Large intestine (tissue), 12 donors: ENCODE measurements around the gene DSCAML1. TPM values are rescaled to one million over a fixed set of nuclear protein-coding genes. Genes with fewer than 3 reads are reported as not detected.

ENCODE experiments used
- DNase-seq, 2 donors: peaks; one replicate each; pipeline versions ENCODE4 v3.0.0 to v3.0.0-alpha.2; 2013
- H3K27ac ChIP-seq: one replicate; pipeline ENCODE4 v1.5.1; 2013; ENCODE audit warnings: low read length
- H3K27me3 ChIP-seq: 2 replicates; pipeline ENCODE4 v1.6.1; 2013; ENCODE audit warnings: low read length; ENCODE audit not compliant: control insufficient read depth, insufficient read depth
- H3K36me3 ChIP-seq: 2 replicates; pipeline ENCODE4 v1.6.1; 2013; ENCODE audit warnings: low read length; ENCODE audit not compliant: control insufficient read depth, insufficient read depth
- H3K4me1 ChIP-seq: one replicate; pipeline ENCODE4 v1.6.1; 2013; ENCODE audit warnings: low read length; ENCODE audit not compliant: control insufficient read depth, insufficient read depth
- H3K4me3 ChIP-seq: one replicate; pipeline ENCODE4 v1.5.1; 2013; ENCODE audit warnings: low read length
- H3K9me3 ChIP-seq: one replicate; pipeline ENCODE4 v1.6.1; 2013; ENCODE audit warnings: mild to moderate bottlenecking, low read depth, low read length, moderate library complexity; ENCODE audit not compliant: control insufficient read depth
- WGBS: methylation state at CpG from one replicate; pipeline ENCODE4 v1.1.5; 2013; ENCODE audit warnings: low lambda C conversion rate; ENCODE audit not compliant: insufficient coverage; 5-methylcytosine and 5-hydroxymethylcytosine counted together
- long read RNA-seq, 11 donors: transcript quantifications; one replicate each; lab custom pipeline, GENCODE V29; 2026
- polyA plus RNA-seq: library from polyadenylated mRNA; unstranded; fragments of 120-200 nt; gene quantifications from one replicate; pipeline ENCODE4 v1.2.1, GENCODE V29; 2013

The DSCAML1 gene
- polyA plus RNA-seq, result 1.6 TPM
- long read RNA-seq, donor 1, result 0 reads
- long read RNA-seq, donor 2, result 0 reads
- long read RNA-seq, donor 3, result 0 reads
- long read RNA-seq, donor 4, result 0 reads
- long read RNA-seq, donor 5, result 0 reads
- long read RNA-seq, donor 6, result 0 reads
- long read RNA-seq, donor 7, result 0 reads
- long read RNA-seq, donor 8, result 0 reads
- long read RNA-seq, donor 9, partial matches to known transcripts, result 7 of 7 reads
- long read RNA-seq, donor 9, other reads (novel, unspliced or antisense), result 0 of 7 reads
- long read RNA-seq, donor 10, result 0 reads
- long read RNA-seq, donor 11, result 0 reads

- no CpG with 5 or more reads among the region's 66 CpGs for WGBS
- peaks cover 52% of the 10 kb centered on the region for H3K27me3 ChIP-seq
- H3K4me3 ChIP-seq, result peak within 1 kb of the TSS; percentile 45
- no peaks in the 10 kb centered on the region for H3K36me3 ChIP-seq
- H3K4me1 ChIP-seq, result peaks cover 27% of the 10 kb centered on the region
- peak in 1 of 2 donors; percentile 67 for DNase-seq
- H3K27ac ChIP-seq, result no peak within 1 kb of the TSS
- peaks cover 6% of the 10 kb centered on the region for H3K9me3 ChIP-seq
Measured at GRCh38 chr11:117796872-117797529, at the start of gene DSCAML1. Gene DSCAML1 (minus strand): TSS chr11:117797216. CDS start chr11:117797079, 137 bp downstream.

GRCh38 chr11:117843666-117844484 lies 46.9 kb upstream of the DSCAML1 start:
- H3K4me3 ChIP-seq, result no peak overlapping the region
- H3K27ac ChIP-seq, result no peak overlapping the region
- DNase-seq, result peak in 1 of 2 donors; percentile 63
- no peaks in the 10 kb centered on the region for H3K9me3 ChIP-seq
- H3K36me3 ChIP-seq, result no peaks in the 10 kb centered on the region
- H3K4me1 ChIP-seq, result peaks cover 9% of the 10 kb centered on the region
- no peaks in the 10 kb centered on the region for H3K27me3 ChIP-seq
- no CpG with 5 or more reads among the region's 9 CpGs for WGBS

- peaks cover 15% of the 10 kb centered on the region for H3K4me1 ChIP-seq
- no peak for DNase-seq
- no peak overlapping the region for H3K4me3 ChIP-seq
- H3K36me3 ChIP-seq, result no peaks in the 10 kb centered on the region
- no peaks in the 10 kb centered on the region for H3K9me3 ChIP-seq
- H3K27me3 ChIP-seq, result no peaks in the 10 kb centered on the region
- WGBS, result no CpG with 5 or more reads among the region's 16 CpGs
- H3K27ac ChIP-seq, result no peak overlapping the region
Measured at GRCh38 chr11:117842131-117842941, 45.3 kb upstream of the DSCAML1 start.

GRCh38 chr11:117841551-117842031 lies 44.6 kb upstream of the DSCAML1 start:
- Histone ChIP-seq H3K27ac (peak overlapping the region; percentile 23), H3K4me3 (no peak overlapping the region), H3K36me3 (no peaks in the 10 kb centered on the region), H3K4me1 (peaks cover 22% of the 10 kb centered on the region), H3K9me3 (no peaks in the 10 kb centered on the region), H3K27me3 (no peaks in the 10 kb centered on the region)
- WGBS, result no CpG with 5 or more reads among the region's 7 CpGs
- DNase-seq, result no peak

- Histone ChIP-seq H3K4me1 (peaks cover 26% of the 10 kb centered on the region), H3K27me3 (no peaks in the 10 kb centered on the region), H3K36me3 (no peaks in the 10 kb centered on the region), H3K27ac (no peak overlapping the region), H3K4me3 (no peak overlapping the region), H3K9me3 (no peaks in the 10 kb centered on the region)
- WGBS, result 80% methylated on average over 1 of the region's 11 CpGs
- DNase-seq, result no peak
Measured at GRCh38 chr11:117840881-117841550, 44.0 kb upstream of the DSCAML1 start.

- WGBS, result no CpG with 5 or more reads among the region's 10 CpGs
Measured at GRCh38 chr11:117839936-117840813, 43.2 kb upstream of the DSCAML1 start.

DNA sequence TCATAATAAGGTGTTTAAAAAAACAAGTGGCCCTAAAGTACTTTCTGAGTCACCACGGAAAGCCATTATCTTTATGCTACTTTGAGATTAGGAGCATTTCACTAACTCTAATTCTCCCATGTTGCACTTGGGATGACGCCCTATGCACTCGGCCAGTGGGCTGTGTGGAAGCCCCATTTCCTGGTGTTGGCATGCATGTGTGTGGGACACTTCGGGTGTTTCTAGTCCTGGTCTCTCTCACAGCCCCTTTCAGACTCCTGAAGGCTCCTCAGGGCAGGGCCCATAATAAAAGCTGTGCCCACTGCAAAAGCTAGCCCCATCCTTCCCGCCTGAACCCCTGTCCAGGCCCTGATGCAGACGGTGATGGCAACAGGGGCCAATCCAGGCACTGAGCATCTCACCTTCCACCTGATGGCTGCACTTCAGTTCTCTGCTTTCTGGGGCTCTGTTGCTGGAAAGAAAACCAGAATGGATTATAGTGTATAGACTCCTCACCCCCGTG lies 42.4 kb upstream of the DSCAML1 start:
- no peak overlapping the region for H3K27ac ChIP-seq
- no peaks in the 10 kb centered on the region for H3K27me3 ChIP-seq
- no peak overlapping the region for H3K4me3 ChIP-seq
- DNase-seq, result peak in 1 of 2 donors; percentile 56
- H3K36me3 ChIP-seq, result peaks cover 3% of the 10 kb centered on the region
- H3K9me3 ChIP-seq, result no peaks in the 10 kb centered on the region
- H3K4me1 ChIP-seq, result peaks cover 28% of the 10 kb centered on the region
- WGBS, result 40% methylated on average over 1 of the region's 7 CpGs

More at GRCh38 chr11:117839936-117840813, 43.2 kb upstream of the DSCAML1 start:
- H3K4me1 ChIP-seq, result peaks cover 26% of the 10 kb centered on the region
- H3K4me3 ChIP-seq, result no peak overlapping the region
- no peak for DNase-seq
- H3K27me3 ChIP-seq, result no peaks in the 10 kb centered on the region
- no peak overlapping the region for H3K27ac ChIP-seq
- no peaks in the 10 kb centered on the region for H3K9me3 ChIP-seq
- peaks cover 3% of the 10 kb centered on the region for H3K36me3 ChIP-seq

- Histone ChIP-seq H3K27me3 (no peaks in the 10 kb centered on the region), H3K36me3 (peaks cover 3% of the 10 kb centered on the region), H3K27ac (no peak overlapping the region), H3K4me3 (no peak overlapping the region), H3K4me1 (peaks cover 33% of the 10 kb centered on the region), H3K9me3 (no peaks in the 10 kb centered on the region)
- DNase-seq, result no peak
- no CpG with 5 or more reads among the region's 8 CpGs for WGBS
Measured at GRCh38 chr11:117838901-117839300, 41.9 kb upstream of the DSCAML1 start.

GRCh38 chr11:117837791-117838190 lies 40.8 kb upstream of the DSCAML1 start:
- no CpG with 5 or more reads among the region's 8 CpGs for WGBS
- Histone ChIP-seq H3K27me3 (no peaks in the 10 kb centered on the region), H3K36me3 (peaks cover 3% of the 10 kb centered on the region), H3K9me3 (no peaks in the 10 kb centered on the region), H3K27ac (no peak overlapping the region), H3K4me3 (no peak overlapping the region), H3K4me1 (peaks cover 40% of the 10 kb centered on the region)
- DNase-seq, result no peak
